Loucy (cell line): ENCODE data around the gene PLCG2.

Experiments used
- H2AFZ ChIP-seq: fragments of 200-600 bp; sonication (generic); 2 replicates; pipeline ENCODE4 v1.6.0; 2016; ENCODE audit warnings: antibody characterized with exemption, mild to moderate bottlenecking, low read length, moderate library complexity
- H3F3A ChIP-seq: fragments of 200-600 bp; 2 replicates; pipeline ENCODE4 v1.6.0; 2016; ENCODE audit warnings: antibody characterized with exemption, low read depth, mild to moderate bottlenecking
- H3K27me3 ChIP-seq: fragments of 200-600 bp; sonication (generic); 2 replicates; pipeline ENCODE4 v1.6.1; 2014; ENCODE audit warnings: low read length, mild to moderate bottlenecking; ENCODE audit not compliant: insufficient read depth, poor library complexity, severe bottlenecking
- H3K36me3 ChIP-seq: fragments of 200-600 bp; sonication (generic); 2 replicates; pipeline ENCODE4 v1.6.1; 2016; ENCODE audit warnings: low read length; ENCODE audit not compliant: insufficient read depth
- H3K4me1 ChIP-seq: fragments of 200-600 bp; sonication (generic); 2 replicates; pipeline ENCODE4 v1.5.1; 2014; ENCODE audit warnings: low read length, mild to moderate bottlenecking; ENCODE audit not compliant: insufficient read depth, poor library complexity, severe bottlenecking
- H3K4me2 ChIP-seq: fragments of 200-600 bp; sonication (generic); 2 replicates; pipeline ENCODE4 v1.6.0; 2014; ENCODE audit warnings: antibody characterized with exemption, low read length, low read depth, mild to moderate bottlenecking; ENCODE audit not compliant: poor library complexity, severe bottlenecking
- H3K4me3 ChIP-seq: fragments of 200-600 bp; sonication (generic); 2 replicates; pipeline ENCODE4 v1.5.1; 2014; ENCODE audit warnings: low read length, mild to moderate bottlenecking, mixed read lengths; ENCODE audit not compliant: poor library complexity, severe bottlenecking
- H3K79me2 ChIP-seq: fragments of 200-600 bp; sonication (generic); 2 replicates; pipeline ENCODE4 v1.6.1; 2014; ENCODE audit warnings: low read length; ENCODE audit not compliant: insufficient read depth
- H3K9ac ChIP-seq: fragments of 200-600 bp; sonication (generic); 2 replicates; pipeline ENCODE4 v1.6.0; 2014; ENCODE audit warnings: mild to moderate bottlenecking, low read depth, low read length, moderate library complexity; ENCODE audit not compliant: poor library complexity, severe bottlenecking
- H3K9me2 ChIP-seq: fragments of 200-600 bp; sonication (generic); replicated peaks from 2 replicates; pipeline ENCODE4 v1.6.1; 2016; ENCODE audit warnings: low read depth, low read length, mixed read lengths
- H3K9me3 ChIP-seq: fragments of 200-600 bp; sonication (generic); 2 replicates; pipeline ENCODE4 v1.6.1; 2014; ENCODE audit warnings: mild to moderate bottlenecking, antibody characterized with exemption, low read length, low read depth; ENCODE audit not compliant: insufficient read depth
- H4K20me1 ChIP-seq: fragments of 200-600 bp; sonication (generic); 2 replicates; pipeline ENCODE4 v1.6.0; 2014; ENCODE audit warnings: antibody characterized with exemption, low read length, mild to moderate bottlenecking; ENCODE audit not compliant: insufficient read depth, poor library complexity, severe bottlenecking
- CTCF ChIP-seq: fragments of 200-600 bp; sonication (generic); conservative IDR thresholded peaks from 2 replicates; pipeline ENCODE4 v1.5.1; 2014; ENCODE audit warnings: mild to moderate bottlenecking, antibody characterized with exemption, low read length
- EZH2phosphoT487 ChIP-seq: fragments of 200-600 bp; IDR thresholded peaks from 2 replicates; pipeline ENCODE4 v1.6.1; 2018; ENCODE audit warnings: antibody characterized with exemption, mild to moderate bottlenecking, moderate library complexity, borderline replicate concordance

PLCG2 gene

GRCh38 chr16:81754858-81755257, 24.2 kb upstream of the PLCG2 start:
- H3K9me2 ChIP-seq, result no peaks in the 10 kb centered on the region

GRCh38 chr16:81755915-81756614, 23.0 kb upstream of the PLCG2 start:
- Histone ChIP-seq H2AFZ (peak overlapping the region; percentile 59; the same call in 1 of the 2 replicates), H3K4me1 (peaks cover 35% of the 10 kb centered on the region), H3K36me3 (no peaks in the 10 kb centered on the region), H3K79me2 (no peaks in the 10 kb centered on the region), H4K20me1 (no peaks in the 10 kb centered on the region), H3K9me3 (no peaks in the 10 kb centered on the region), H3K9ac (peak overlapping the region; percentile 50), H3K9me2 (no peaks in the 10 kb centered on the region), H3K27me3 (no peaks in the 10 kb centered on the region), H3F3A (no peaks in the 10 kb centered on the region), H3K4me2 (peak overlapping the region; percentile 62), H3K4me3 (peak overlapping the region; percentile 26)
- TF ChIP-seq EZH2phosphoT487 (no peak), CTCF (peak; percentile 54)

More at GRCh38 chr16:81754858-81755257, 24.2 kb upstream of the PLCG2 start:
- Histone ChIP-seq H2AFZ (no peak overlapping the region), H3F3A (no peaks in the 10 kb centered on the region), H3K9ac (no peak overlapping the region), H3K4me2 (no peak overlapping the region), H3K9me3 (no peaks in the 10 kb centered on the region), H3K4me3 (no peak overlapping the region), H3K27me3 (no peaks in the 10 kb centered on the region), H3K4me1 (peaks cover 35% of the 10 kb centered on the region), H3K79me2 (no peaks in the 10 kb centered on the region), H3K36me3 (no peaks in the 10 kb centered on the region), H4K20me1 (no peaks in the 10 kb centered on the region)
- TF ChIP-seq EZH2phosphoT487 (no peak), CTCF (no peak)

GRCh38 chr16:81756615-81757356, 22.3 kb upstream of the PLCG2 start:
- Histone ChIP-seq H2AFZ (peak overlapping the region; percentile 59), H3K9ac (peak overlapping the region; percentile 50), H3K79me2 (no peaks in the 10 kb centered on the region), H3K4me2 (peak overlapping the region; percentile 62), H3K4me3 (peak overlapping the region; percentile 26), H3K36me3 (no peaks in the 10 kb centered on the region), H3K4me1 (peaks cover 35% of the 10 kb centered on the region), H3K27me3 (no peaks in the 10 kb centered on the region), H3K9me3 (no peaks in the 10 kb centered on the region), H3F3A (no peaks in the 10 kb centered on the region), H3K9me2 (no peaks in the 10 kb centered on the region), H4K20me1 (no peaks in the 10 kb centered on the region)
- TF ChIP-seq EZH2phosphoT487, result no peak
- TF ChIP-seq CTCF, result no peak
